Type B pancreatic cell (in vitro differentiated cells): ENCODE data around the gene BTBD9. TPM values are rescaled to one million over a fixed set of nuclear protein-coding genes. Genes with fewer than 3 reads are reported as not detected.

ENCODE experiments used
- DNase-seq: peaks from one replicate; pipeline ENCODE4 v3.0.0; 2021; ENCODE audit warnings: mixed read lengths; ENCODE audit not compliant: unreplicated experiment; ENCODE audit errors: extremely low spot score
- H3K27ac Mint-ChIP-seq: 2 replicates; pipeline ENCODE4 v1.8.0; 2021; ENCODE audit warnings: mild to moderate bottlenecking, mixed read lengths
- H3K27me3 Mint-ChIP-seq: 2 replicates; pipeline ENCODE4 v1.8.0; 2021; ENCODE audit warnings: mixed read lengths
- H3K36me3 Mint-ChIP-seq: 2 replicates; pipeline ENCODE4 v1.8.0; 2021; ENCODE audit warnings: mixed read lengths
- H3K4me1 Mint-ChIP-seq: one replicate; pipeline ENCODE4 v1.8.0; 2021; ENCODE audit warnings: mixed read lengths; ENCODE audit not compliant: unreplicated experiment
- H3K4me3 Mint-ChIP-seq: 2 replicates; pipeline ENCODE4 v1.8.0; 2021; ENCODE audit warnings: mild to moderate bottlenecking, mixed read lengths
- H3K9me3 Mint-ChIP-seq: 2 replicates; pipeline ENCODE4 v1.8.0; 2021; ENCODE audit warnings: mixed read lengths
- total RNA-seq: library from RNA; stranded (reverse); gene quantifications from 2 replicates; pipeline ENCODE4 v1.2.1, GENCODE V29; 2021; ENCODE audit warnings: low replicate concordance
- TF ChIP-seq, protein P1 (sequence below): fragments of 200-600 bp; sonication (generic); conservative IDR thresholded peaks from 2 replicates; pipeline ENCODE4 v1.5.0; 2021; ENCODE audit warnings: antibody characterized with exemption, mild to moderate bottlenecking

Gene BTBD9
- total RNA-seq, 1 donor from 2014 or later: 14.9 TPM

DNA sequence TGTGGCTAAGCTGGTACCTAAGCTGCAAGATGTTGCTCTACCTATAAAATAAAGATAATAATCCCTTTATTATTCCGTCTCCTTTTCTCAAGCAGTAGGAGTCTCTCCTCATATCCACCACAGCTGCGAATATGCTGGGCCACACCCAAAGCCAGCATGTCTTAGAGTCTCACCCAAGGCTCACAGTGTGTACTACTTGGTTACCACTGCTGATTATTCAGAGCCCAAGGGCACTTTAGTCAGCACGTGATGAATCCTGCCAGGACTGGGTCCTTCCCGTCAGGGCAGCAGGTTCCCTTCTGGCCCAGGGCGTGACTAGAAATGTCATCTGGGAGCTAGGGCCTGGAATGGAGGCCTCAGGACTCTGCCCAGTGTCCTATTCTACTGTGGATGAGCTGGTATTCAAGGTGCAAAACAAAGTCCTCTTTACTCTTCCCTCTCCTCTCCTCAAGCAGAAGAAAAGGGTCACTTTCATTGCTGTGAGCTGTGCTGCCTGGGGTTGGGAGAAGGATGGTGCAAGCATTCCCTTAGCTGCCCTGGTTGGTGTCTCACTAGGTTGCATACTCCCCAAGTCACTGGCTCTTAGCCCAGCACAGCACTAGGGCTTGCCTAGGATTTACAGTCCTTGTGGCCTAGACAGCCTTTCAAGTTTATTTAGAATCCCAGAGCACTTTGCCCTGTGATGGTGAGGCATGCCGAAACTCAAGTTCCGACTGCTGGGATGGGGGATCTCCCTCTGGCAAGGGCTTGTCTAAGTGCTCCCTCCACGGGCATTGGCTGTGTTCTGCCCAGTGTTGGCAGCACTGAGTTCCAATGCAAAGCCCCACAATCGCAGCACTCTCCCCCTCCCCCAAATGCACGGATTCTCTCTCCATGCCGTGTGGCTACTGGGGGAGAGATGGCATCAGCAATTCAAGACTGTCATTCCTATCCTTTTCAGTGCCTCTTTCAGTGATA lies 320.2 kb downstream of the BTBD9 start:
- Mint-ChIP-seq H3K27me3 (no peaks in the 10 kb centered on the region), H3K36me3 (no peaks in the 10 kb centered on the region), H3K27ac (no peak overlapping the region), H3K4me3 (no peak overlapping the region), H3K9me3 (no peaks in the 10 kb centered on the region), H3K4me1 (peaks cover 24% of the 10 kb centered on the region)
- DNase-seq: no peak
- TF ChIP-seq, protein P1, sequence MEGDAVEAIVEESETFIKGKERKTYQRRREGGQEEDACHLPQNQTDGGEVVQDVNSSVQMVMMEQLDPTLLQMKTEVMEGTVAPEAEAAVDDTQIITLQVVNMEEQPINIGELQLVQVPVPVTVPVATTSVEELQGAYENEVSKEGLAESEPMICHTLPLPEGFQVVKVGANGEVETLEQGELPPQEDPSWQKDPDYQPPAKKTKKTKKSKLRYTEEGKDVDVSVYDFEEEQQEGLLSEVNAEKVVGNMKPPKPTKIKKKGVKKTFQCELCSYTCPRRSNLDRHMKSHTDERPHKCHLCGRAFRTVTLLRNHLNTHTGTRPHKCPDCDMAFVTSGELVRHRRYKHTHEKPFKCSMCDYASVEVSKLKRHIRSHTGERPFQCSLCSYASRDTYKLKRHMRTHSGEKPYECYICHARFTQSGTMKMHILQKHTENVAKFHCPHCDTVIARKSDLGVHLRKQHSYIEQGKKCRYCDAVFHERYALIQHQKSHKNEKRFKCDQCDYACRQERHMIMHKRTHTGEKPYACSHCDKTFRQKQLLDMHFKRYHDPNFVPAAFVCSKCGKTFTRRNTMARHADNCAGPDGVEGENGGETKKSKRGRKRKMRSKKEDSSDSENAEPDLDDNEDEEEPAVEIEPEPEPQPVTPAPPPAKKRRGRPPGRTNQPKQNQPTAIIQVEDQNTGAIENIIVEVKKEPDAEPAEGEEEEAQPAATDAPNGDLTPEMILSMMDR: no peak

DNA sequence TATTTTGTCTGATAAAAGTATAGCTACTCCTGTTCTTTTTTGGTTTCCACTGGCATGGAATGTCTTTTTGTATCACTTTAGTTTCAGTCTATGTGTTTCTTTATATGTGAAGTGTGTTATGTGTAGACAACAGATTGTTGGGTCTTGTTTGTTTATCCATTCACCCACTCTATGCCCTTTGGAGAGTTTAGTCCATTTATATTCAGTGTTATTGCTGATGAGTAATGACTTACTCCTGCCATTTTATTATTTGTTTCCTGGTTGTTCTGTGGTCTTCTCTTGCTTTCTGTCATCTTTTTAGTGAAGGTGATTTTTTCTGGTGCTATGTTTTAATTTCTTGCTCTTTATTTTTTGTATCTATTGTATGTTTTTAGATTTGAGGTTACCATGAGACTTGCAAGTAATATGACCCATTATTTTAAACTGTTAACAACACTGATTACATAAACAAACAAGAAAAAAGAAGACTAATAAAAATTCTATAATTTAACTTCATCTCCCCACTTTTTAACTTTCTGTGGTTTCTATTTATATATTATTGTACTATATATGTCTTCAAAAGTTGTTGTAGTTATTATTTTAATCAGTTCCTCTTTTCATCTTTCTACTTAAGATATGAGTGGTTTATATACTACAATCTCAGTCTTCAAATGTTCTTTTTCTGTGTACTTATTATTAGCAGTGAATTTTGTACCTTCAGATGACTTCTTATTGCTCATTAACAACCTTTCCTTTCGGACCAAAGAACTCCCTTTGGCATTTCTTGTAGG lies 323.4 kb downstream of the BTBD9 start:
- H3K4me3 Mint-ChIP-seq: no peak overlapping the region
- H3K9me3 Mint-ChIP-seq: no peaks in the 10 kb centered on the region
- H3K27me3 Mint-ChIP-seq: no peaks in the 10 kb centered on the region
- peaks cover 10% of the 10 kb centered on the region for H3K4me1 Mint-ChIP-seq
- H3K36me3 Mint-ChIP-seq: no peaks in the 10 kb centered on the region
- TF ChIP-seq, protein P1: no peak
- no peak for DNase-seq
- no peak overlapping the region for H3K27ac Mint-ChIP-seq

DNA sequence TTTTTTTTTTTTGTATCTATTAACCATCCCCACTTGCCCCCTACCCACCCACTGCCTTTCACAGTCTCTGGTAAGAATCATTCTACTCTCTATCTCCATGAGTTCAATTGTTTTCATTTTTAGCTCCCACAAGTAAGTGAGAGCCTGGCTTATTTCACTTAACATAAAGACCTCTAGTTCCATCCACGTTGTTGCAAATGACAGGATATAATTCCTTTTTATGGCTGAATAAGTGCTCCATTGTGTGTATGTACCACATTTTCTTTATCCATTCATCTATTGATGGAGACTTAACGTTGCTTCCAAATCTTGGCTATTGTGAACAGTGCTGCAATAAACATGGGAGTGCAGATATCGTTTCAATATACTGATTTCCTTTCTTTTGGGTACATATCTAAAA lies 328.5 kb downstream of the BTBD9 start:
- TF ChIP-seq, protein P1: no peak
- Mint-ChIP-seq H3K9me3 (no peaks in the 10 kb centered on the region), H3K36me3 (no peaks in the 10 kb centered on the region), H3K4me3 (no peak overlapping the region), H3K4me1 (peaks cover 18% of the 10 kb centered on the region), H3K27ac (no peak overlapping the region), H3K27me3 (no peaks in the 10 kb centered on the region)
- no peak for DNase-seq

DNA sequence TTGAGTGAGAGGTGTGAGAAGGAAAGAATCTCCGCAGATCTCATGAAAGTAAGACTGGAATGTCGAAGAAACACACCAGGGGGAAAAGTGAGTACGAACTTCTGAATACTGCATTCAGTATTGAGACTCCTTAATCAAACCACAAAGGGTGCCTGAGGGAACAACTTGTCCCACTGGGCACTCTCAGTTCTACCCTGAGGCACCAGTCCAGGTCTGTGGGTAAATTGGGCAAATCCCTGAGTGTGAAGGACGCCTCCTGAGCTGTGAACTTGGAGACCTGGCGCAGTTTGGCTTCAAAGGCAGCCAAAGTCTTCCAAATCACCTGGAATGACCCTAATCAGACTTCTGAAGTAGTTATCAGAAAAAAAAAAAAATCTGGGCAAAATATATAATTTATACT lies 329.7 kb downstream of the BTBD9 start:
- TF ChIP-seq, protein P1: no peak
- no peaks in the 10 kb centered on the region for H3K9me3 Mint-ChIP-seq
- H3K36me3 Mint-ChIP-seq: no peaks in the 10 kb centered on the region
- H3K4me1 Mint-ChIP-seq: peaks cover 21% of the 10 kb centered on the region
- no peak overlapping the region for H3K27ac Mint-ChIP-seq
- no peaks in the 10 kb centered on the region for H3K27me3 Mint-ChIP-seq
- DNase-seq: no peak
- no peak overlapping the region for H3K4me3 Mint-ChIP-seq

DNA sequence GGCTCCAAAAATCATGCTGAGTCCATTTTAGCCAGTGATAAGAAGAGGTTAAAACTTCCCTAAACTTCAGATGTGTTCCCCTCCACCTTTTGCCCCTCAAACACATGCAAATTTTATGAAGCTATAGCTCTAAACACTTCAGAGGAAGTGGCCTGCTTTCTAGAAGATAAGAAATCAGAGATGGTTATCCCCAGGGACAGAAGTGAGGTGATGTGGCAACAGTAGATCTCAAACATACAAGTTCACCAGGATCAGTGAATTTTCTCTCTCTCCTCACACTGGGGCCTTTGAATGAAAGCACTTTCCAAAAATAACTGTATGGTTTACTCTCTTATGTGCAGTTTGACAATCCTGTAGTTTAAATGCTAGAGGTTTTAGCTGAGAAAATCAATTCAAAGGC lies 332.0 kb downstream of the BTBD9 start:
- peaks cover 21% of the 10 kb centered on the region for H3K4me1 Mint-ChIP-seq
- H3K4me3 Mint-ChIP-seq: no peak overlapping the region
- TF ChIP-seq, protein P1: no peak
- no peaks in the 10 kb centered on the region for H3K9me3 Mint-ChIP-seq
- no peaks in the 10 kb centered on the region for H3K27me3 Mint-ChIP-seq
- H3K27ac Mint-ChIP-seq: no peak overlapping the region
- no peaks in the 10 kb centered on the region for H3K36me3 Mint-ChIP-seq
- DNase-seq: no peak
